GM21367 (cell line): ENCODE results near the gene PPP1R16B.
A peak's percentile ranks its signal among the peaks of the same experiment; 100 is the strongest.

Experiments
- ATAC-seq: cut with Tn5 transposase; IDR thresholded peaks from one replicate; pipeline ENCODE4 v1.9.1; 2021; ENCODE audit not compliant: unreplicated experiment

Gene PPP1R16B

DNA sequence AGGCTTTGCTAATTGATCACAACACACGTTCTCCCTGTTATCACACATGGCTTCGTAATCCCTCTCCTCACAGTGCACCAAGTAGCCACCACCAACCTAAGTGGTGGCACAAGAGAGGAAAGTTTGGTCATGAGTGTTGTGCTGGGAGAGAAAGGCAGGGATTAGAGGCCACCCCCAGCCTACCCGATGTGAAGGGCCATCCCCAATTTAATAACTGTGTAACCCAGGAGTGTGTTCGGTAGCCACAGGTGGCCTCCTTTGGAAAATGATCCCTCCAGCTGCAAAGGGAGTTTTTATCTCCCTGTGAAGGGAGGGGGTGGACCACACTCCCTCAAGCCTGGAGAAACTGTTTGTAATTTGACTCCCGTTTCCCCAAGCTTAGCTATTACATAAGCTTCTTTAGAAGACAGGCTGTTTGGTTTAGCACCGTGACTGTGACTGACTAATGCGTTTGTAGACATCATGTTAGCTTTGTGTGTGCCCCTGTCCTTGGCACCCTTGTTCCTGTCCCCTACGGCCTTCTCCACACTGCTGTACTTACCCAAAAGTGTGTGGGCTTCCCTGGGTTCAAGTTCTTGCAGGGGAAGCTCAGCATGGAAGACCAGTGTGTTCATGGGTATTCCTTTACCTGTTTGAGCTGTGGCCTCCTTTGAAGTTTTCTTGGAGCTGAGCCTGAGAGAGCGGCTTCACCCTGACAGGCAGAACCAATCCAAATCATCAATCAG is 20.6 kb downstream of the PPP1R16B start:
- no peak for ATAC-seq

DNA sequence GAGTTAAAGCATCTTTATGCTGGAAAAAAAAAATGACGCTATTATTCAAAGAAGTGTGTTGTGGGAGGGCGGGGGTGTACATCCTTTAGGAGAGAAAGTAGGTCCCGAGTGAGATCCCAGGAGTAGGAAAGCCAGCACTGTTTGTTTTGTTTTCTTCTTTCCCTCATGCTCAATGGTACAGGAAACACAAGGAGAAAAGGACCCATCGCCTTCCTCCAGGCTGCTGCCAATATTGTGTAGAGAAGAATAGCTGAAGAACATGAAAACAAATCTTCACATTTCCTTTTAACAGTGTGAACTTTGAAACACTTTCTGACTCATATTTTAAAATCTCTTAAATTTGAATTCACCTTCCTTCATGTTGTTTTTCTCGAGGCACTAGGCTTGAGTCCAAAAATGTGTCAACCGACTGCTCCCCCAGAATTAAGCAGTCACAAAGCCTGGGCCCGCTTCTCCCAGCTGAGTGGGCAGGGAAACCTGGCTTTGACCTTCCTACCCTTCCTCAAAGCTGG is 22.3 kb downstream of the PPP1R16B start:
- ATAC-seq: no peak

DNA sequence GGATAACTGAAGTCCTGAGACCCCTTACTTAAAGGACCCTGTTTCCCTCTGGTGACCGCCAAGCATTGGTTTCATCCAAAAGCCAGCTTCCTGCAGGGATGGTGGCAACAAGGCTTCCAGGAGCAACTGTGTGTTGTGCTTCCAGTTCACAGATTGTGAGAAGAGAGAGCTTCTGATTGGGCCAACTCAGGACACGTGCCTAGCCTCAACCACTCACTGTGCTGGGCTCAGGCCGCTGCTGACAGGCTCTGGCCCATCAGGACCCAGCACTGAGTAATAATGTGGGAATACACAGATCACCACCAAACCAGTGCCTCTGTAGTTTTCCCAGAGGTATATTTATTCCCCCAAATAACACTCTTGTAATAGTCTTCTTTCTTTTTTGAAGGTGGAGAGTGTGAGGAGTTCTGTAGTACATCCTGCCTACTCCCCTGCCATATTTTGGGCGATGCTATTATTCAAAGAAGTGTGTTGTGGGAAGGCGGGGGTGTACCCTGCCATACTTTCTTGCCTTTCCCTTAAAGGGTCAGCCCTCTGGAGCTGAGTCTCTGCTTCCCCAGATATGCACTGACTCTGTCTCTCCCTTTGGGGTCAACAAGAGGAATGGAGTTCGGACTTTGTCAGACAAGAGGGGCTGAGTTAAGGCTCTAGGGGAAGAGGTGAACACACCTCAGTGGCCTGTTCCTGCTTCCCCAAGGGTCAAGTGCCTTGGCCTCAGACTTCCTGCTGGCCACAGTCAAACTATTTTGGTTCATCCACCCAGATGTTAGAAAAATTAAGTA is 23.2 kb downstream of the PPP1R16B start:
- ATAC-seq: no peak

DNA sequence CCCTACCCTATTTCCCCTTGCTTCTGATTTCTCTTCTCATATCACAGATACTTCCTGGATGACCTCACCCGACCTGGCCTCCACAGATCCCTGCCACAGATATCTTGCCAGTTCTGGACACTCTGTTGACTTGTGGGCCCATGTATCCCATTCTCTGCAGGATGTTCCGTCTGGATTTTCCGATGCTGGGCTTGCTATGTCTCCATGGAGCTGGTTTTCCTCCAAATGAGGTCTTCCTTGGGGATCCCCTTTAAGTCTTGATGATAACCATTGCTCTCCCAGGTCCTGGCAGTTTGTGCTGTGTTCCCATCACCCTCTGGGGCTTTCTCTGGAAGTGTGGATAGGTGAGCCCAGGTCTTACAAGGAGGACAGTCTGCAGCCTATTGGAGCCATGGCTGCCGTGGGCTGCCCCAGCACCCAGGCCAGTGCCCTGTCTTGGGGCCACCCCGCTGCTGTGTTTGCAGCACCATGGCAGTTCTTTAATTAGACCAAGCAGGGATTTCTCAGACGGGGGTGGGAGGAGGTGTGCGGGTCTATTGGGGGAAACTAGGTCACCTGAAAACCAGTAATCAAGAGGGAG is 23.9 kb downstream of the PPP1R16B start:
- no peak for ATAC-seq

DNA sequence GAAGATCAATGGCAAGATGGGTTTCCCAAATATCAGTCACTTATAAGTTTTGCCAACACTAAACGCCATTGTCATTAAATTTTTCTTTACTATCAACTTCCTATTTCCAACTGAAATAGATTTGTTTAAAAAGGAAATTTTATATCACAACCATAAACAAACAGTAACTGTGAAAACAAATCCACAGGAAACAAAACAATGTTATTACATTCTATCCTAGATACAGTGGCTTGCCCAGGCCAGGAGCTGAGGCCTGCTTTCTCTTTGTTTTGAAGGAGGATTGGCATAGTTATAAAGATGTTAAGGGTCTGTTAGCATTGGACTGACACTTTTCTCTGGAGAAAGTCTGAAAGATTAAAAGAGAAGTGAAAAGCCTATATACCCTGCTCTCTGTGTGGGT is 24.9 kb downstream of the PPP1R16B start:
- no peak for ATAC-seq

DNA sequence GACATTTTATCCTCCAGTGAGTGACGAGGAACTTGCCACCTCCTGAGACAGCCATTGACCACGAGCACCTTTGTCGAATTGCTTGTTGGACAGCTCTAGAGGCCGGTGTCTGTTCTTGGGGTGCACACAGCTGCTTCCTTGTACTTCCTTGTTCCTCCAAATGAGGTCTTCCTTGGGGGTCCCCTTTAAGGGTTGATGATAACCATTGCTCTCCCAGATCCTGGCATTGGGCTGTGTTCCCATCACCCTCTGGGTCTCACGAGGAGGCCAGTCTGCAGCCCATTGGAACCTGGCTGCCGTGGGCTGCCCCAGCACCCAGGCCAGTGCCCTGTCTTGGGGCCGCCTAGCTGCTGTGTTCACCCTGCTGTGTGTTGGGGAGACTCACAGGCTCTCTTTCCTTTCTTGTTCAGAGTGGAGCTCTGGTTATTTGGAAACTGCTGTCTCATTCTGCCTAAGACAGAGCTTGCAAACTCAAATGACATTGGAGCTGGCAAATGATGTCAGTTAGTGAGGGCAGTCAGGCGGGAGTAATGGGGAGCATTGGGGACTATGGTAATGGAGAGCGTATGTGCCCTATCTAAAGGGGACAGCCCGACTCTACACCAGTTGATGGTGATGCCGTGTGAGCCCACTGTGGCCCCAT is 25.7 kb downstream of the PPP1R16B start:
- ATAC-seq: no peak

DNA sequence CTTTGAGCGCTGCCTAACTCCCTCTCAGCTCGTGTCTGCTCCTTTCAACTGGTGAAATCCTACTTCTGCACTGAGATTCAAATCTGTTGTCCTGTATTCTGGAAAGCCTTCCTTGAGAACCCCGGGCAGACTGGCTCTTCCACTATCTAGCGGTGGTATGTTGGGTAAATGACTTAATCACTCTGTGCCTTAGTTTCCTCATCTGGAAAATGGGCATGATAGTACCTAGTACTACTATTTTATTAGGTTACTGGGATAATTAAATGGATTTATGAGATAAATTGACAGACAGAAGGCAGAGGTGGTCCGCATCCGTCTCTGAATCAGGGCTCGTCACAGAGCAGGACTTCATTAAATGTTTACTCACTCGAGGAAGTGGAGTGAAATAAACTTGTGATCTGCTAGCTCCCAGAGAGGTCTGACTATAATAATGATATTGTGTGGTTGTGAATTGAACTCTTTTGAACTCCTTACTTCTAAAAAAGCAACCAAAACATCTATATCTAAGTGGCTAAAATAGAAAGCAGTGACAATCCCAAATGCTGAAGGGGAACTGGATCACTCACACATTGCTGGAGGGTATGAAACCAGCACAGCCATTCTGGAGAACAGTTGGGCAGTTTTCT is 26.6 kb downstream of the PPP1R16B start:
- no peak for ATAC-seq

DNA sequence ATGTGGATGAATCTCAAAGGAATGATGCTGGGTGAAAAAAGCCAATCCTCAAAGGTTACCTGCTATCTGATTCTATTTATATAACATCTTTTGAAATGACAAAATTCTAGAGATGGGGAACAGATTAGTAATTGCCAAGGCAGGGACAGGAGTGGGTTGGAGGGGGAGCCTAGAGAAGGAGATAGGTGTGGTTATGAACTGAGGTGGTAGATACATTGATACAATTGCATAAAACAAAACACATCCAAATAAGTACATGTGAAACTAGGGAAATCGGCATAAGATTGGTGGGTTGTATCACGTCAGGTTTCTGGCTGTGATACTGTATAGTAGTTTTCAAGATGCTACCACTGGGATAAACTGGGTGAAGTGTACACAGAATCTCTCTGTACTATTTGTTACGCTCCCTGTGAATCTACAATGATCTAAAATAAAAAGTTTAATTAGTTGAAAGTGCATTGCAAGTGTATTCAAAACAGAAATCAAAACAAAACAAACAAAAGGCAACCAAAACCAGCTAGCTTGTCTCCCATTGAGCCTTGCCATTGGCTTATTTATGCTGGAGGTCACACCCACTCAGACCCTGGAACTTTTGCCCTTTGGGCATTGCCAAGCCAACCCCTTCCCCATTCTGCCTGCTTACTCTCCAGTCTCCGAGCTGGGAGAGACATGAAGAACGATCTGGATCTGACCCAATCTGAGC is 27.8 kb downstream of the PPP1R16B start:
- no peak for ATAC-seq

DNA sequence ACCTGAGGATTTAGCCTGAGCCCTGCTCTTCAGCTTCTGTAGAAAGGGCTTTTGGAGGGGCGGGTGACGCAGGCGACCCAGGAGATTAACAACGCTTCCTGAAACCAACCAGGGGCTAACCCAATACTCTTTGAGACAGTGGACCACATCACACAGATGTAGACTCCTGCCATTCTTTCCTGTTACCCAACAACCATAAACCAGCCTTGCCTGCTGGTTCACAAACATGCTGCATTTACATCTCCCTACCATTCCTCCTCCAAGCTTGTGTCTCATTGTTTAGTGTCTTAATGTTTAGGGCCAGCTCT is 28.3 kb downstream of the PPP1R16B start:
- no peak for ATAC-seq

DNA sequence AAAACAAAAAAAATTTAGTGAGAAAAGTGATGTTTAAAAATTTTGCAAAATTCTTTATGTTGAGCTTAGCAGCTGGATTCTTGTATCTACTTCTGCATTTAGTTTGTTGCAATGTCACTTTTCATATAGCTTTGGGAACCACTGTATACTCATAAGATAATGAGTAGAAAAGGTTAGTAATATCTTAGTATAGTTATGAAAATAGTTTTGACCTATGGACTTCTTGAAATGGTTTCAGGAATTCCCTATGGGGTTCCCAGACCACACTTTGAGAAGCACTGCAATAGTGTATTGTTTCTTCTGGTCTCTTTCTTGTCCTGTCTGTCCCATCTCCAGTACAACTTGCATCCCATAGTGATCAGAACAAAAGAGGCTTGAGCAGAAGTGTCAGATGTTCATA is 29.4 kb downstream of the PPP1R16B start:
- no peak for ATAC-seq

DNA sequence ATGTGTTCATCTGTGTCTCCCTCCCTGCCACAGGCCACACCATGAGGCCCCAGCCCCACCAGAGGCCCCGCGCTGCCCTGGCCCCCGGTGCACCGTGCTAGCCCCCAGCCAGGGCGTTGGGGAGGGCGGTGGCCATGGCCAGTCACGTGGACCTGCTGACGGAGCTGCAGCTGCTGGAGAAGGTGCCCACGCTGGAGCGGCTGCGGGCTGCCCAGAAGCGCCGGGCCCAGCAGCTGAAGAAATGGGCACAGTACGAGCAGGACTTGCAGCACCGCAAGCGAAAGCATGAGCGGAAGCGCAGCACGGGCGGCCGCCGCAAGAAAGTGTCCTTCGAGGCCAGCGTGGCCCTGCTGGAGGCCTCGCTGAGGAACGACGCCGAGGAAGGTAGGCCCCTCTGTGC is 30.3 kb downstream of the PPP1R16B start:
- no peak for ATAC-seq

DNA sequence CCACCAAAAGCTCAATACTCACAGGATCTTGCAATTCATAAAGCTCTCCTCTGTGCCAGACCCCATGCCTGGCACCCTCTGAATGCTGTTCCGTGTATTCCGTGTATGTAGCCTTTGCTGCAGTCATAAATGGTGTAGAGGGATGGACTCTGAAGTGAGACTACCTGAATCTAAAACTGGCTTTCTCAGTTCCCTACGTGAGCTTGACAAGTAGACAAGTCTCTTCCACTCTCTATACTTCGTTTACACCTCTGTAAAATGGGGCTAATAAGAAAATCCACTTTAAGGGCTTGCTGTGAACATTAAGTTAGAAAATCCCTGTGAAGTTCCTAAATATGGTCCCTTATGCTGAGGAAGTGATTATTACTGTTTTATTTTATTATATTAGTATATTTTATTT is 31.5 kb downstream of the PPP1R16B start:
- no peak for ATAC-seq

DNA sequence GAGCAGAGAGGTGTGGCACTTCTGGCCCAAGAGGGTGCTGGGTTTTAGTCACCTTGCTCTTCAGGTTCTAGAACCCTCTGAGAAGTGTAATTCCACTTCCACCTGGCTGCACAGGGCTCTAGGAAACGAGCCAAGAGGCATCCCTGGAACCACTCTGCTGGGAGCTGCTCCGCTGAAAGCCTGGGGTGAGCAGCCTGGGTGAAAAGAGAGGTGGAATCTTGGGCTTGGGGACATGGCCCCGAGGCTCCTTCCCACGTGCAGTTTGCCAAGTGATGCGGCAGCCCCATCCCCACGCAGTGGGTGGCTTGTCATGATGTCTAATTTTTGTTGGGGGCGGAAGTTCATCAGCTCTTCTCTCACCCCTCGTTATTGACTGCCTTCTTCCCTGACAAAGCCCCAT is 32.8 kb downstream of the PPP1R16B start:
- no peak for ATAC-seq

DNA sequence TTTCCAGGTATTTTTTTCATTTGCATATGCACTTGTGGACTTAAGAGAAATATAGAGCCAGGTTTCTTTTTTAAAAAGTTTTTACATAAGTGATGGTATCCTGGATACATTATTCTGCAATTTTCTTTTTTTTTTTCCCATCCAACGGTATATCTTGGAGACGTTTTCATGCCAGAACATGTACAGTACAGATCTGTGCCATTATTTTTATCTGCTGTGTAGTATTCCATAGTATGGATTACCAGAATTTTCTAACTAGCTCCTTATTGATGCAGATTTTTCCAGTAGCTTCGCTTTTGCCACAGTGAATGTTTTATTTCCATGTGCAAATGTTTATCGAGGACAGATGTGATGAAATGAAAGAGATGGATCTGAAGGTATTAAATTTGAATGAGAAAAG is 34.1 kb downstream of the PPP1R16B start:
- ATAC-seq: no peak

DNA sequence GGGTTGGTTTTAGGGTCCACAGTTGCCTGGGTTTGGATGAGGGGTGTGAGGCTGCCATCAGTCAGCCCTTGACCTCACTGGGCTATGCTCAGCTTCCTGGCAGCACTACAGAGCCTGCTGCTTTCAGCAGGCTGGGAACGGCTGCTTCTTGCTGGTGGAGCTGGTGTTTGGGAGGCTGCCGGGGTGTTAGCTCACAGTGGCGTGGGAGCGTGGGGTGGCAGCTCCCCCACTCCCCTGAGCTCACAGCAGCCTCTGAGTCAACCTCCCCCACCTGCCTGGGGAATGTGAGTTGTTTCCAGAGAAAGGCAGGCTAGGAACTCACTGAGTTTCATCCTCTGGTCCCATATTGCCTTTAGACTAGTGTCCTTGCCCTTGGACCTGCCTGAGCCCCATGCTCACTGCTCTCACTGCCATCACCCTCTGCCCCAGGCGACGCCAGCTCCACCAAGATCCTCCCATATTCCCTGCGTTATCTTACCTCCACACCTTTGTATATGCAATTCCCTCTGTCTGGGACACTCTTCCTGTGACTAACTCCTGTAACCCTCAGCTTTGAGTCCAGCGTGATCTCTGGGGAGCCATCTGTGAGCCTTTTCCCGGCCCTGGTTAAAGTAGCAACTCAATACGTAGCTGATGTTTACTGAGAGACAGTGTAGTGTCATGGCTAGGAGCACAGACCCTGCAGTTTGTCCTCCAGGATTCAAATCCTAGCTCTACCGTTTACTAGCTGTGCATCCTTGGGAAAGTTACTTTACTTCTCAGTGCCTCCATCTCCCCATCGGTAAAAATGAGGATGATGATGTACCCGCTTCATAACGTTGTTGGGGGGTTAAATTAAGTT is 34.8 kb downstream of the PPP1R16B start:
- no peak for ATAC-seq

DNA sequence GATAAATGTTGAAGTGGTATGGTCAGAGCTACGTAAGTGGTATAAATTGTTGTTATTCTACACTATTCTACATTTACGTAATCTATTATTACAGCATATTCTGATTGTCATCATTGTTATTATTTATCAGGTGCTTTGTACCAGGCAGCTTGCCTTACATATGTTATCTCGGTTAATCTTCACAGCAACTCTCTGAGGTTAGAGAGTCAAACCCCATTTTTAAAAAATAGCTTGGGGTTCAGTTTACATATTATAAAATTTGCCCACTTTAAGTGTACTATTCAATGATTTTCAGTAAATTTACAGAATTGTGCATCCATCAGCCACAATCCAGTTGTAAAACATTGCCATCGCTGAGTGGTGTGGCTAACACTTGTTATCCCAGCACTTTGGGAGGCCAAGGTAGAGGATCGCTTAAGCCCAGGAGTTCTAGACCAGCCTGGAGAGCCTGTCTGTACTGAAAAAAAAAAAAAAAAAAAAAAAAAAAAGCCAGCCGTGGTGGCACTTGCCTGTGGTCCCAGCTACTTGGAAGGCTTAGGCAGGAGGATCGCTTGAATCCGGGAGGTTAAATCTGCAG is 35.5 kb downstream of the PPP1R16B start:
- no peak for ATAC-seq

DNA sequence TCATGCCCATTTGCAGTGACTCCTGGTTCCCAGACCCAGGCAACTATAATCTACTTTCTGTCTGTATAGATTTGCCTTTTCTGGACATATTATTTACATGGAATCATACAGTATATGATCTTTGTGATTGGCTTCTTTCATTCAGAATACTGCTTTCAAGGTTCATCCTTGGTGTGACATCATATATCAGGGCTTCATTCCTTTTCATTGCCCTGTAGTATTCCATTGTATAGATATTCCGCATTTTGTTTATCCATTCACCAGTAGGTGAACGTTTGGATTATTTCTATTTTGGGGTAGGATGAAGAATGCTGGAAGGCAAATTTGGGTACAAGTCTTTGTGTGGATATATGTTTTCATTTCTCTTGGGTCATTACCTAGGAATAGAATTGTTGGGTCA is 36.1 kb downstream of the PPP1R16B start:
- no peak for ATAC-seq

DNA sequence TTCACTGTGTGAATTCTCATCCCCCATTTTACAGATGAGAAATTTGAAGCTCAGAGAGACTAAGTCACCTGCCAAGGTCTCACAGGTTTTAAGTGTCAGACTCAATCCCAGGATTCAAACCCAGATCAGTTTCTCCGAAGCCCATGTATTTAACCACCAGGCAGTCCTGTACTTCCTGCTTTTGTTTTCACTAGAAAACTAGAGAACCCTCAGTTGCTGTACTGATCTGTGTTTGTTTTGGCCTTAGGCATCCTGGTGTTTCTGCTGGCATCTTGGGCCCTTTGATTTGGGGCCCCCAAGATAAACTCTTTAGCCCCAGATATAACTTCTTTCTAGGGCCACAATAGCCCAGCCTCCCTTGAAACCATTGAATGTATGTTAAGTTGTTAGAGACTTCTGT is 36.5 kb downstream of the PPP1R16B start:
- peak; percentile 18 for ATAC-seq

DNA sequence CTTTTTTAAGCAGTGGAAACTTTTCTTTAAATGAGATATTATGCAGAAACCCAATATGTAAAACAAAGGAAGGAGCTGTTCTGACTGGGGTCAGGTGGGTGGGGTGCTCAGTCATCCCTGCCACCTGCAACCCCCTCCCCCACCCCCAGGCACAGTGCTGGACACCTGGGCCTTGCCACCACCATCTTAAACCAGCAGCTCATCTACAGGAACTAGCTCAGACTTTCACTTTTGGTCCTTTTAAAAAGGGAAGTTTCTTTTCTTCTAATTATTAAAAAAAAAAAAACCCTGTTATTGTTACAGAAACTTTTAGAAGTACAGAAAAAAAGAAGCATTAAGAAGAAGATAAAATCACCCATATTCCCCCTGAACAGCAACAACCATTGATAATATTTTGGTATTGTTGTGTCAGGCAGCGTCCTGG is 37.1 kb downstream of the PPP1R16B start:
- peak; percentile 73 for ATAC-seq
